ENCODE data around the gene TMEM126A.

DNA sequence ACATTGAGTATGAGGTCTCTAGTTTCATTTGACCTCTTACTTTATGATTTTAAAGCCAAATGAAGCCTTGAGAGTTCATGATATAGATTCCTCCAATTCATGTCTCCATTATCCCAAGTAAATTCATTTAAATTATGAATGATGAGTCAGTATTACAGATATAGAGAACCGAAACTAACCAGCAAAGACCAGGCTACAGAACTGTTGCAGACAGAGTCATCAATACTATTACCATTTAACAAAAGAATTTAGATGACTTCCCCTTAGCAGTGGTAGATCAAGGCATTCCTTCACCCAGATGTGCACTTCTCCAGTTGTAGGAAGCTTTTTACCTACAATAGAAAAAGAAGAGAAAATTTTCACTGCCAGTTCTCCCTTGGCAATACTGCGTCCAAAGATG, 50.0 kb downstream of the TMEM126A start:
- TF ChIP-seq TOX (CRISPR knock-in tag; IDR thresholded peaks at IDR 0.05; ENCODE audit: borderline replicate concordance) (no peak), ESRRG (CRISPR knock-in tag; IDR thresholded peaks at IDR 0.05) (no peak), CREB5 (CRISPR knock-in tag; IDR thresholded peaks at IDR 0.05; ENCODE audit: low read depth) (no peak), ZFP3 (CRISPR knock-in tag; IDR thresholded peaks at IDR 0.05) (no peak), ZNF565 (CRISPR knock-in tag; conservative IDR thresholded peaks at IDR 0.05; ENCODE audit: low read depth) (no peak), PPARA (CRISPR knock-in tag; IDR thresholded peaks at IDR 0.05; ENCODE audit: borderline replicate concordance) (no peak), ZNF70 (CRISPR knock-in tag; IDR thresholded peaks at IDR 0.05) (no peak), ARNTL (CRISPR knock-in tag; IDR thresholded peaks at IDR 0.05; ENCODE audit: borderline replicate concordance, low read depth) (no peak), ZNF8 (CRISPR knock-in tag; IDR thresholded peaks at IDR 0.05) (no peak)
- TF ChIP-seq, protein P1, sequence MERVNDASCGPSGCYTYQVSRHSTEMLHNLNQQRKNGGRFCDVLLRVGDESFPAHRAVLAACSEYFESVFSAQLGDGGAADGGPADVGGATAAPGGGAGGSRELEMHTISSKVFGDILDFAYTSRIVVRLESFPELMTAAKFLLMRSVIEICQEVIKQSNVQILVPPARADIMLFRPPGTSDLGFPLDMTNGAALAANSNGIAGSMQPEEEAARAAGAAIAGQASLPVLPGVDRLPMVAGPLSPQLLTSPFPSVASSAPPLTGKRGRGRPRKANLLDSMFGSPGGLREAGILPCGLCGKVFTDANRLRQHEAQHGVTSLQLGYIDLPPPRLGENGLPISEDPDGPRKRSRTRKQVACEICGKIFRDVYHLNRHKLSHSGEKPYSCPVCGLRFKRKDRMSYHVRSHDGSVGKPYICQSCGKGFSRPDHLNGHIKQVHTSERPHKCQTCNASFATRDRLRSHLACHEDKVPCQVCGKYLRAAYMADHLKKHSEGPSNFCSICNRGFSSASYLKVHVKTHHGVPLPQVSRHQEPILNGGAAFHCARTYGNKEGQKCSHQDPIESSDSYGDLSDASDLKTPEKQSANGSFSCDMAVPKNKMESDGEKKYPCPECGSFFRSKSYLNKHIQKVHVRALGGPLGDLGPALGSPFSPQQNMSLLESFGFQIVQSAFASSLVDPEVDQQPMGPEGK (CRISPR knock-in tag; IDR thresholded peaks at IDR 0.05; ENCODE audit: borderline replicate concordance) = no peak
- TF ChIP-seq, protein P2, sequence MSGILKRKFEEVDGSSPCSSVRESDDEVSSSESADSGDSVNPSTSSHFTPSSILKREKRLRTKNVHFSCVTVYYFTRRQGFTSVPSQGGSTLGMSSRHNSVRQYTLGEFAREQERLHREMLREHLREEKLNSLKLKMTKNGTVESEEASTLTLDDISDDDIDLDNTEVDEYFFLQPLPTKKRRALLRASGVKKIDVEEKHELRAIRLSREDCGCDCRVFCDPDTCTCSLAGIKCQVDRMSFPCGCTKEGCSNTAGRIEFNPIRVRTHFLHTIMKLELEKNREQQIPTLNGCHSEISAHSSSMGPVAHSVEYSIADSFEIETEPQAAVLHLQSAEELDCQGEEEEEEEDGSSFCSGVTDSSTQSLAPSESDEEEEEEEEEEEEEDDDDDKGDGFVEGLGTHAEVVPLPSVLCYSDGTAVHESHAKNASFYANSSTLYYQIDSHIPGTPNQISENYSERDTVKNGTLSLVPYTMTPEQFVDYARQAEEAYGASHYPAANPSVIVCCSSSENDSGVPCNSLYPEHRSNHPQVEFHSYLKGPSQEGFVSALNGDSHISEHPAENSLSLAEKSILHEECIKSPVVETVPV (CRISPR knock-in tag; IDR thresholded peaks at IDR 0.05) = no peak
